Stimulated activated CD4-positive, alpha-beta T cell treated with anti-CD3 and anti-CD28 coated beads, Interleukin-12 subunit alpha, Interleukin-12 subunit beta, amount 100 ng/mL, for 48 hours (primary cell): ENCODE data around the gene GHITM.
"Not testable (repeated sequence)": the region's sequence is repeated elsewhere in the genome, so short reads cannot be mapped to it uniquely, and the experiment has no call there.

Experiments used
- DNase-seq, 3 donors: peaks; one replicate each; pipeline ENCODE4 v3.0.0-alpha.2; 2020; ENCODE audit warnings: low read depth in 2 of 3, low spot score in 1 of 3

Gene GHITM

GRCh38 chr10:84147347-84147746 lies 8.0 kb downstream of the GHITM start:
- DNase-seq, result no peak

- DNase-seq, result peak in 1 of 3 donors; percentile 24
Measured at GRCh38 chr10:84148006-84148597, 8.8 kb downstream of the GHITM start.

GRCh38 chr10:84149854-84150253 lies 10.5 kb downstream of the GHITM start:
- DNase-seq, result no peak

GRCh38 chr10:84152769-84153168 lies 13.5 kb downstream of the GHITM start:
- DNase-seq, result no peak

- DNase-seq, result no peak
Measured at GRCh38 chr10:84155521-84155920, 16.2 kb downstream of the GHITM start.

GRCh38 chr10:84156009-84156408 lies 16.7 kb downstream of the GHITM start:
- DNase-seq, result no peak

GRCh38 chr10:84156768-84157167 lies 17.5 kb downstream of the GHITM start:
- DNase-seq, result peak in 1 of 3 donors; percentile 32

- DNase-seq, result no peak
Measured at GRCh38 chr10:84158061-84158460, 18.8 kb downstream of the GHITM start.

GRCh38 chr10:84158550-84158949 lies 19.2 kb downstream of the GHITM start:
- no peak for DNase-seq

GRCh38 chr10:84159076-84159685 lies 19.9 kb downstream of the GHITM start:
- no peak for DNase-seq

- DNase-seq, result no peak
Measured at GRCh38 chr10:84160663-84161362, 21.5 kb downstream of the GHITM start.

- DNase-seq, result no peak
Measured at GRCh38 chr10:84163996-84164395, 24.7 kb downstream of the GHITM start.

- no peak for DNase-seq
Measured at GRCh38 chr10:84164442-84164841, 25.1 kb downstream of the GHITM start.

GRCh38 chr10:84166620-84167288 lies 27.4 kb downstream of the GHITM start:
- DNase-seq, result no peak

GRCh38 chr10:84167289-84167653 lies 28.0 kb downstream of the GHITM start:
- not testable (repeated sequence) for DNase-seq

- not testable (repeated sequence) for DNase-seq
Measured at GRCh38 chr10:84168382-84168781, 29.1 kb downstream of the GHITM start.

- DNase-seq, result not testable (repeated sequence)
Measured at GRCh38 chr10:84171237-84171636, 31.9 kb downstream of the GHITM start.

GRCh38 chr10:84171700-84172466 lies 32.6 kb downstream of the GHITM start:
- DNase-seq, result not testable (repeated sequence)

- no peak for DNase-seq
Measured at GRCh38 chr10:84172467-84173356, 33.4 kb downstream of the GHITM start.

GRCh38 chr10:84173501-84173929 lies 34.2 kb downstream of the GHITM start, which contains the start of gene GPR15LG:
TSS of gene GPR15LG (plus strand) at chr10:84173801. CDS start at chr10:84173852, 51 bp downstream.
- DNase-seq, result no peak
